GM18951 (cell line): ENCODE measurements around the gene AIG1.

Experiments
- POLR2A ChIP-seq: IDR thresholded peaks from 4 replicates; pipeline ENCODE4 v1.6.1; 2011; ENCODE audit warnings: mild to moderate bottlenecking; ENCODE audit not compliant: insufficient read length, insufficient read depth; ENCODE audit errors: extremely low read depth
- in situ Hi-C: fragments of 300-500 bp; cut with MboI; formaldehyde crosslinking; loops from one replicate; pipeline ENCODE4 v1.12.0; 2022; ENCODE audit warnings: low sequenced_read_pairs, mixed read lengths, inconsistent platforms; ENCODE audit not compliant: unreplicated experiment

AIG1 gene

GRCh38 chr6:143040018-143040417 lies 20.7 kb upstream of the AIG1 start:
- no peak for TF ChIP-seq POLR2A
- in situ Hi-C loops = loop anchor here (25.0 kb wide), 1 partner anchor 353 kb away; no protein-coding TSS in a partner anchor

- in situ Hi-C loops = loop anchor here (25.0 kb wide), 1 partner anchor 357 kb away; no protein-coding TSS in a partner anchor
Measured at GRCh38 chr6:143044345-143044744, 16.3 kb upstream of the AIG1 start.

DNA sequence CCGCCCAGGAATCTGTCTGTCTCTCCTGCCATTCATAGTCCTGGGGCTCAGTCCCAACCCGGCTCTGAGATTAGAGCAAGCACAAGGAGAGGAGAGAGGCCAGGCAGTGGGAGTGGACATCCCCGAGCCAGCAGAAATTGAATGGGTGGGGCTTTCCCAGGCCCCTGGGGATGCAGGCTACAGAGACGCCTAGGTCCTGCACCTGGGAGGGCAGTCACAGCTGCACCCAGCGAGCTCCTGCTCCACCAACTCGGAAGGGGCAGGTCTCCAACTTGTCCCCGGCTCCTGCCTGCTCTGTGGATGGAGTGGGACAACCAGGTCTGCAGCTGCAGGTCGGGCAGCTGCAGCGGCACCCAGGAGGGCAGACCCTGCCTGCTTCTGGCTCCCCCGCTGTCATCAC lies 11.1 kb upstream of the AIG1 start:
- TF ChIP-seq POLR2A = no peak
- in situ Hi-C loops = loop anchor here (25.0 kb wide), 1 partner anchor 362 kb away; no protein-coding TSS in a partner anchor

DNA sequence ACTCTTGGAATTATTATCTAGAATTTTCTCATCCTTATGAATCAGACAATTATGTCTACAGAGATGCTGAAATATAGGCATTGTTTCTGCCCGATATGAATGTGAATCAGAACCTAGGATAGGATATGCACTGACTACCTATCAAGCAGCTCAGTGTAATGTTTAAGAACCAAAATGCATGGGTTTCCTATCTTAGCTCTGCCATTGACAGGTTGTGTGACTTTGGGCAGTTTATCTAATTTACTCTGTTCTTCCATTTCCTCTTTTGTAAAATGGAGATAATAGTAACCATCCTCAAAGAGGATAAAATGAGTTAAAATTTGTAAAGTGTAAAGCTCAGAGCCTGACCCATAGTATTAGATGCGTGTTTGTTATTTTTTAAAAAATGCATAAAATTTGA lies 10.2 kb upstream of the AIG1 start:
- in situ Hi-C loops = no loop called here
- no peak for TF ChIP-seq POLR2A

DNA sequence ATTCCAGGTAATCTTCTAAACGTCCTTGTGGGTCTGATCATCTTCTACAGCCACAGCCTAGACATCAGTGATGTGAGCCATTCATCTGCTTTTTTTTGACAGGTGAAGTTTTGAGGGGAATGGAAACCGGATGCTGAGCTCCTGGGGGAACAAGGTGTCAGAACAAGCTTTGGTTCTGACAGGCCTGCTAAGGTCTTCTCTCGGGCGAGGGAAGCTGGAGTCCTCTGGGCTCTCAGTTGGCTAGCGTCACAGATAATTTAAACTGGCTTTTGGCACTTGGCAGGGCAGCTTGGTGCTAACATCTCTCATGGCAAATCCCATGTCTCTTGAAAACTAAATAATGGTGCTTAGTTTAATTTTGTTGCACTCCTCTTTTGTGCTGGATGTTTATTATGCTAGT lies 8.4 kb upstream of the AIG1 start:
- in situ Hi-C loops = no loop called here
- TF ChIP-seq POLR2A = no peak

GRCh38 chr6:143053856-143054255 lies 6.8 kb upstream of the AIG1 start:
- TF ChIP-seq POLR2A = no peak
- in situ Hi-C loops = no loop called here

- TF ChIP-seq POLR2A = no peak
- in situ Hi-C loops = no loop called here
Measured at GRCh38 chr6:143054329-143054728, 6.4 kb upstream of the AIG1 start.

- no peak for TF ChIP-seq POLR2A
- in situ Hi-C loops = no loop called here
Measured at GRCh38 chr6:143055213-143055612, 5.5 kb upstream of the AIG1 start.

DNA sequence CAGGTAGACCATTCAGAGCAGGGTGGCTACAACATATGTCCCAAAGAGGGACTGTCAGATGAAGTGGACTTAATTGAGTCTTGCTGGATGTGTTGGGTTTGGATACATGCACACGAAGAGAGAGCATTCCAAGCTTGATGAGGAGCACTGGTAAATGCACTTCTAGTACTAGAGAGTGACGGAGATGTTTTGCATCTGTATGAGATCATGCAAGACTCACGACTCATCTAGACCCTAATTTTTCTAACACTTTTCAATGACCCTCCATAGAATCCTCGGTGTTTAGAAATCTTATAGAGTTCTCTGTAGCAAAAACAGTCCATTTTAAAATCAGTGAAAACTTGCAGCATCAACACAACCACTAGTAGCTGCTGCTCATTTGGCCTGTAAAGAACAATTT lies 4.8 kb upstream of the AIG1 start:
- TF ChIP-seq POLR2A = no peak

GRCh38 chr6:143058987-143059386 lies 1.7 kb upstream of the AIG1 start:
- no peak for TF ChIP-seq POLR2A
- in situ Hi-C loops = no loop called here

More for the DNA sequence above, 4.8 kb upstream of the AIG1 start:
- in situ Hi-C loops = no loop called here

GRCh38 chr6:143059663-143060353 lies 881 bp upstream of the AIG1 start:
- in situ Hi-C loops = no loop called here
- TF ChIP-seq POLR2A = no peak

DNA sequence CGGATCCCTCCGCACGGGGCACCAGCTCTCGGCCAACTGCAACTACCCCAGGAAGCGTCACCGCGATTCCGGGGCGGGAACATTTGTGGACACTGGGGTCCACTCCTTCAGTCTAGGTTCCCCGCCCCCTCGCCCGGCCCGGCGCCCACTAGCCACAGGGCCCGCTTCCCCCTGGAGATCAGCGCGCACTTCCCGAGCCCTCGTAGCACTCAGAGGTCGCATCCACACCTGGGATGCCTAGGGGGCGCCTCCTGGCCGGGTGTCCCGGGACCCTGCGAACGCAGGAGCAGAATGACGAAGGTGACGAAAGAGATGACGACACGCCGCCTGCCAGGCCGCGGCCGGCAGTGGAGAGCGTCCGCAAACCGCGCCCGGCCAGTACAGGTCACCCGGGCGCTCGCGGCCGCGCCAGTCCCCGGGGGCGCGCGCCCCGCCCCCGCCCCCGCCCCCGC lies 309 bp upstream of the AIG1 start:
- TF ChIP-seq POLR2A = no peak
- in situ Hi-C loops = no loop called here

GRCh38 chr6:143061597-143062385 lies 1.1 kb downstream of the AIG1 start:
- in situ Hi-C loops = no loop called here
- no peak for TF ChIP-seq POLR2A

- in situ Hi-C loops = no loop called here
- TF ChIP-seq POLR2A = no peak
Measured at GRCh38 chr6:143062551-143062950, 1.9 kb downstream of the AIG1 start.
